ENCODE measurements around the gene OR6M1.

- TF ChIP-seq, protein P1, sequence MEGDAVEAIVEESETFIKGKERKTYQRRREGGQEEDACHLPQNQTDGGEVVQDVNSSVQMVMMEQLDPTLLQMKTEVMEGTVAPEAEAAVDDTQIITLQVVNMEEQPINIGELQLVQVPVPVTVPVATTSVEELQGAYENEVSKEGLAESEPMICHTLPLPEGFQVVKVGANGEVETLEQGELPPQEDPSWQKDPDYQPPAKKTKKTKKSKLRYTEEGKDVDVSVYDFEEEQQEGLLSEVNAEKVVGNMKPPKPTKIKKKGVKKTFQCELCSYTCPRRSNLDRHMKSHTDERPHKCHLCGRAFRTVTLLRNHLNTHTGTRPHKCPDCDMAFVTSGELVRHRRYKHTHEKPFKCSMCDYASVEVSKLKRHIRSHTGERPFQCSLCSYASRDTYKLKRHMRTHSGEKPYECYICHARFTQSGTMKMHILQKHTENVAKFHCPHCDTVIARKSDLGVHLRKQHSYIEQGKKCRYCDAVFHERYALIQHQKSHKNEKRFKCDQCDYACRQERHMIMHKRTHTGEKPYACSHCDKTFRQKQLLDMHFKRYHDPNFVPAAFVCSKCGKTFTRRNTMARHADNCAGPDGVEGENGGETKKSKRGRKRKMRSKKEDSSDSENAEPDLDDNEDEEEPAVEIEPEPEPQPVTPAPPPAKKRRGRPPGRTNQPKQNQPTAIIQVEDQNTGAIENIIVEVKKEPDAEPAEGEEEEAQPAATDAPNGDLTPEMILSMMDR (IDR thresholded peaks at IDR 0.05; ENCODE audit: low read depth, low read length, missing input control), result no peak
- TF ChIP-seq FOXA1 (IDR thresholded peaks at IDR 0.05), result no peak
- no peak for TF ChIP-seq SP1 (IDR thresholded peaks at IDR 0.05)
- TF ChIP-seq RAD21 (IDR thresholded peaks at IDR 0.05), result no peak
- TF ChIP-seq, protein P2, sequence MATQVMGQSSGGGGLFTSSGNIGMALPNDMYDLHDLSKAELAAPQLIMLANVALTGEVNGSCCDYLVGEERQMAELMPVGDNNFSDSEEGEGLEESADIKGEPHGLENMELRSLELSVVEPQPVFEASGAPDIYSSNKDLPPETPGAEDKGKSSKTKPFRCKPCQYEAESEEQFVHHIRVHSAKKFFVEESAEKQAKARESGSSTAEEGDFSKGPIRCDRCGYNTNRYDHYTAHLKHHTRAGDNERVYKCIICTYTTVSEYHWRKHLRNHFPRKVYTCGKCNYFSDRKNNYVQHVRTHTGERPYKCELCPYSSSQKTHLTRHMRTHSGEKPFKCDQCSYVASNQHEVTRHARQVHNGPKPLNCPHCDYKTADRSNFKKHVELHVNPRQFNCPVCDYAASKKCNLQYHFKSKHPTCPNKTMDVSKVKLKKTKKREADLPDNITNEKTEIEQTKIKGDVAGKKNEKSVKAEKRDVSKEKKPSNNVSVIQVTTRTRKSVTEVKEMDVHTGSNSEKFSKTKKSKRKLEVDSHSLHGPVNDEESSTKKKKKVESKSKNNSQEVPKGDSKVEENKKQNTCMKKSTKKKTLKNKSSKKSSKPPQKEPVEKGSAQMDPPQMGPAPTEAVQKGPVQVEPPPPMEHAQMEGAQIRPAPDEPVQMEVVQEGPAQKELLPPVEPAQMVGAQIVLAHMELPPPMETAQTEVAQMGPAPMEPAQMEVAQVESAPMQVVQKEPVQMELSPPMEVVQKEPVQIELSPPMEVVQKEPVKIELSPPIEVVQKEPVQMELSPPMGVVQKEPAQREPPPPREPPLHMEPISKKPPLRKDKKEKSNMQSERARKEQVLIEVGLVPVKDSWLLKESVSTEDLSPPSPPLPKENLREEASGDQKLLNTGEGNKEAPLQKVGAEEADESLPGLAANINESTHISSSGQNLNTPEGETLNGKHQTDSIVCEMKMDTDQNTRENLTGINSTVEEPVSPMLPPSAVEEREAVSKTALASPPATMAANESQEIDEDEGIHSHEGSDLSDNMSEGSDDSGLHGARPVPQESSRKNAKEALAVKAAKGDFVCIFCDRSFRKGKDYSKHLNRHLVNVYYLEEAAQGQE (IDR thresholded peaks at IDR 0.05), result no peak
- no peak for TF ChIP-seq MAX (IDR thresholded peaks at IDR 0.05)
- TF ChIP-seq JUND (IDR thresholded peaks at IDR 0.05), result no peak
- TF ChIP-seq EGR1 (IDR thresholded peaks at IDR 0.05; ENCODE audit: low read depth in 2 of 2), result no peak
- TF ChIP-seq GABPA (IDR thresholded peaks at IDR 0.05 in 1 of 2, conservative IDR thresholded peaks at IDR 0.05 in 1 of 2), result no peak
- TF ChIP-seq HNF4A (conservative IDR thresholded peaks at IDR 0.05), result no peak
- TF ChIP-seq TAF1 (conservative IDR thresholded peaks at IDR 0.05), result no peak
- no peak for TF ChIP-seq YY1 (IDR thresholded peaks at IDR 0.05)
These were observed 8.6 kb downstream of the OR6M1 start for GRCh38 chr11:123797541-123797940.

Measured in liver (tissue), 3 donors.